VCaP (cell line): ENCODE data around the gene HSD17B1.
"Not testable (repeated sequence)": the region's sequence is repeated elsewhere in the genome, so short reads cannot be mapped to it uniquely, and the experiment has no call there.

Experiments
- H3K27ac ChIP-seq: fragments of 450-650 bp; 2 replicates; pipeline ENCODE4 v1.5.1; 2017
- TF ChIP-seq, protein P1 (sequence below): fragments of 450-650 bp; conservative IDR thresholded peaks from 2 replicates; pipeline ENCODE4 v1.5.1; 2017; ENCODE audit warnings: mild to moderate bottlenecking, moderate library complexity

The HSD17B1 gene

DNA sequence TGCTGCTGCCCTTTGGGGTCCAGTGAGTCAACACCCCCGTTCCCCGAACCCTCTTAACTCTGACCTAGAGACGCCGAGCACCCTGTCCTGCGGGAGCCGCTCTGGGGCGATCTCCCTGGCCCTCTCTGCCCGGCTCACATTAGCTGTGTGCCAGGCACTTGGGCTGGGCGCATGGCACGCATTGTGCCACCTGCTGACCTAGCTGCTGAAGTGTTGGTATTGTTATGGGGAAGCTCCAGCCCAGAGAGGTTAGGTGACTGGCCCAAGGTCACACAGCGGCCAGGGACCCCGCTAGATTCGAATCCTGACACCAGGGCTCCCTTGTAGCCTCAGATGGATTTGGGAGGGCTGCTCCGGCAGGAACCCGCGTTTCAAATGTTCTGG lies 1.1 kb downstream of the HSD17B1 start:
- TF ChIP-seq, protein P1, sequence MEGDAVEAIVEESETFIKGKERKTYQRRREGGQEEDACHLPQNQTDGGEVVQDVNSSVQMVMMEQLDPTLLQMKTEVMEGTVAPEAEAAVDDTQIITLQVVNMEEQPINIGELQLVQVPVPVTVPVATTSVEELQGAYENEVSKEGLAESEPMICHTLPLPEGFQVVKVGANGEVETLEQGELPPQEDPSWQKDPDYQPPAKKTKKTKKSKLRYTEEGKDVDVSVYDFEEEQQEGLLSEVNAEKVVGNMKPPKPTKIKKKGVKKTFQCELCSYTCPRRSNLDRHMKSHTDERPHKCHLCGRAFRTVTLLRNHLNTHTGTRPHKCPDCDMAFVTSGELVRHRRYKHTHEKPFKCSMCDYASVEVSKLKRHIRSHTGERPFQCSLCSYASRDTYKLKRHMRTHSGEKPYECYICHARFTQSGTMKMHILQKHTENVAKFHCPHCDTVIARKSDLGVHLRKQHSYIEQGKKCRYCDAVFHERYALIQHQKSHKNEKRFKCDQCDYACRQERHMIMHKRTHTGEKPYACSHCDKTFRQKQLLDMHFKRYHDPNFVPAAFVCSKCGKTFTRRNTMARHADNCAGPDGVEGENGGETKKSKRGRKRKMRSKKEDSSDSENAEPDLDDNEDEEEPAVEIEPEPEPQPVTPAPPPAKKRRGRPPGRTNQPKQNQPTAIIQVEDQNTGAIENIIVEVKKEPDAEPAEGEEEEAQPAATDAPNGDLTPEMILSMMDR = 0 out of 2 replicates have a peak, but pooled peaks have one; percentile 6
- peak overlapping the region; percentile 79 for H3K27ac ChIP-seq

DNA sequence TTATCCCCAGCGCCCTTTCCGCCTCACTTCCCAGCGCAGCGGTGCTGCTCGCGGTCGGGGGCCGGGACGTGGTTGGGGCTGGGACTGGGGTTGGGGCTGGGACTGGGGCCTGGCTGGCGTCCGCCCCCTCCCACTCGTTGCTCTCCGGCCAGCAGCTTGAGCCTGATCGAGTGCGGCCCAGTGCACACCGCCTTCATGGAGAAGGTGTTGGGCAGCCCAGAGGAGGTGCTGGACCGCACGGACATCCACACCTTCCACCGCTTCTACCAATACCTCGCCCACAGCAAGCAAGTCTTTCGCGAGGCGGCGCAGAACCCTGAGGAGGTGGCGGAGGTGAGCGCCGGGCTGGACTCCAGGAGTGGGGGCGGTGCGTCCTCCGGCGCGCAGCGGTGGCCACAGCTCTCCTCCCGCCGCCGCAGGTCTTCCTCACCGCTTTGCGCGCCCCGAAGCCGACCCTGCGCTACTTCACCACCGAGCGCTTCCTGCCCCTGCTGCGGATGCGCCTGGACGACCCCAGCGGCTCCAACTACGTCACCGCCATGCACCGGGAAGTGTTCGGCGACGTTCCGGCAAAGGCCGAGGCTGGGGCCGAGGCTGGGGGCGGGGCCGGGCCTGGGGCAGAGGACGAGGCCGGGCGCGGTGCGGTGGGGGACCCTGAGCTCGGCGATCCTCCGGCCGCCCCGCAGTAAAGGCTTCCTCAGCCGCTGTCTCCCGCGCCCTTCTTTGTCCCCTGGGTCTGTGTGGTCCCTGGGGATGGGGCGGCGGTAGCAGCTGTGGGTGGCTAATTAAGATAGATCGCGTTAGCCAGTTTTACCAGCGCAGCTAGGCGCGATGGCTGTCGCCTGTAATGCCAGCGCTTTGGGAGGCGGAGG lies 1.8 kb downstream of the HSD17B1 start:
- TF ChIP-seq, protein P1 = no peak
- peak overlapping the region; percentile 79 for H3K27ac ChIP-seq

DNA sequence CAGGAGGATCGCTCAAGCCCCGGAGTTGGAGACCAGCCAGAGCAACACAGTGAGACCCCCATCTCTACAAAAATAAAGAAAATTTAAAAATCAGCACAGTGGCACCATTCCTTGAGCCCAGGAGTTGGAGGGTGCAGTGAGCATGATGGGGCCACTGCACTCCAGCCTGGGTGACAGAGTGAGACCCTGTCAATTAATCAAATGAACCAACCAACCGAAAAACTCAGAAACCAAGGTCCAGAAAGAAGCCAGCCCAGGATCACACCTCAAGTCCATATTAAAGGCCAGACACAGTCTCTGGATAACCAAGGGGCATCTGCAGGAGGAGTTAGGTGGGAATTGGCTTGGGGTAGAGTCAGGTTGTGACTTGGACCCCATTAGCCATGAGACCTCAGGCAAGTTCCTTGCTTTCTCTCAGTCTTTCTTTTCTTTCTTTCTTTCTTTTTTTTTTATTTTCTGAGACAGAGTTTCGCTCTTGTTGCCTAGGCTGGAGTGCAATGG lies 2.4 kb downstream of the HSD17B1 start:
- peak overlapping the region; percentile 79 for H3K27ac ChIP-seq
- TF ChIP-seq, protein P1 = no peak

DNA sequence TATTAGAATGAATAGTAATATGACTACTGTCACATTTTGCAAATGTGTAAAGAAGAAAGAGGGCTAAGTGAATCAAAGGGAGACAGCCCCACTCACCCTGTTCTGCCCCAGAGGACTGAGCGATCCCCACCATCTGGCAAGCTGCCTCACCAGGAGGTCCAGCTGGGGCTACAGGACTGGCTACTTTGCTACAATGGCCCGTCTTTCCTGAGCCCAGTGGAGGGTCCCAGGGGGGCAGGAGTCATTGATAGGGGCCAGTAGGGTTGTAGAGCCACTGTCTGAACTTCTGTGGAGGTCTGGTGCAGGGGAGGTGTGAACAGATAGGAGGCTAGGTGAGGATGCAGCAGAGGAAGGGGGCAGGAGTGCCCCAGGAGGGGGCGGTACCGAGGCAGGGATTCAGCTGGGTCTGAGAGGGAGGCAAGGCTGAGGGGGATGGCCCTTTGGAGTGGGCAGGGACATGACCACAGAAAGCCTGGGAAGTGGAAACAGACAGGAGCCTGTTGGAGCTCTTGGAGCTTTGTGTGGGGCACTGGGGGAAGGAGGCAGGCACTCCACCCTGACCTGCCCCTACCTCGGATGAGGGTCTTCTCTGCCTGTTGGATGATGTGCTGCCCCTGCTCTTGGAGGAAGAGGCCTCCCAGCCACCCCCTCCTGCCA lies 3.4 kb downstream of the HSD17B1 start:
- not testable (repeated sequence) for H3K27ac ChIP-seq

- TF ChIP-seq, protein P1 = no peak
- H3K27ac ChIP-seq = no peak overlapping the region
These were observed 6.4 kb downstream of the HSD17B1 start for GRCh38 chr17:42559075-42559474.

- TF ChIP-seq, protein P1 = no peak
- H3K27ac ChIP-seq = no peak overlapping the region
These were observed 7.5 kb downstream of the HSD17B1 start for GRCh38 chr17:42560246-42560645.

DNA sequence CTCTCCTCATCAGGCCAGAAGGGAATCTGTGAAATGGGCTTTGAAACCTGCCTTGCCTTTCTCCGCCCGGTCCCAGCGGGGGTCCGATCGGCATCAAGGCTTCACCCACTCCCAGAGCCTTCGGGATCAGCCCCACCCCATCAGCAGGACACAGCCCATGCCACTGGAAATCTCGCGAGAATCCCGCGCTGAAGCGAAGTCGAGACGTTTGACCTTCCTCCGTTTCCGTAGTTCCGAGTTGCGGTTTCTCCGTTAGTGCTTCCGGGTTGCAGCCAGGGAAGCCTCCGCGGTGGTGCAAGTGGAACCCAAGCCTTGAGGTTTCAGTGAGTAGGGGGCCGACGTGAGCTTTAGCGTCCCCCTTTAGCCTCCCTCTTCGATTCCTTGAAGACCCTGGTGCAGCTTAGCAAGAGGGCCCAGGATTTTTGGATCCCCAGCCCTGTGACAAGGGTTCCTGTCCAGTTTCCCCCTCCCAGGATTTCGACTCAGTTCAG lies 9.2 kb downstream of the HSD17B1 start, which contains the start of gene COASY:
Gene COASY (plus strand): TSS at position 252 of the 491 bp plus-strand sequence. CDS start 475 bp downstream, outside the sequence.
- TF ChIP-seq, protein P1 = no peak
- peak within 1 kb of the TSS; percentile 79 for H3K27ac ChIP-seq
